Smooth muscle cell of the brain vasculature (primary cell): ENCODE results near the gene USP22.
"Not testable (repeated sequence)": the region's sequence is repeated elsewhere in the genome, so short reads cannot be mapped to it uniquely, and the experiment has no call there.

Experiments used
- DNase-seq: peaks from one replicate; pipeline ENCODE4 v3.0.0-alpha.2; 2012; ENCODE audit warnings: low read depth, low spot score

Gene USP22

DNA sequence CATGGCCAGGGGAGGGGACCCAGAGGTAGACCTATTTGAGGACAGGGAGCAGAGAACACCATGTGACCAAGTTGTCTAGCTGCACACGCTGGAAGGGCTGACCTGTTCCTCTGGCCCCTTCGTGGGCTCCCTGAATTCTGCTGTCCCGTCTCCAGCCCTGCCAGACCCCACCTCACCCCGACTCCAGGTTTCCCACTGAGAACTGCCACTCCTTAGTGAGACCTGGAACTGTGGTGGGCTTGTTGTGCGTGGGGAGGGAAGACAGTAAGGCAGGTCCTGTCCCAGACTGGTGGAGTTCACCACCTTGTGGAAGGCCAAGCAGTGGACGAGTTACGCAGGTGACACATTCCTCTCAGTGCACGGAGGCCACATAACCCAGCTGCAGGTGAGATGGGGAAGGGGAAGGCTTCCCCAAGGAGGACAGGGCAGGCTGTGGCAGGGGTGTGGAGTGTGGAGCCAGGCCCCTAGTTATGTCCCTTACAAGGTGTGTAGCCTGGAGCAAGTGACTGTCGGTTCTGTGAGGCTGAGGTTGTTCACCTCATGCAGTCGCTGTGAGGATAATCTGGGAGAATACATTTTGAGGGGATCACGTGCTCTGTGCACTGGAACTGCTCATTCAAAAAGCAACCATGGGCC, 54.7 kb downstream of the USP22 start:
- DNase-seq, result no peak

DNA sequence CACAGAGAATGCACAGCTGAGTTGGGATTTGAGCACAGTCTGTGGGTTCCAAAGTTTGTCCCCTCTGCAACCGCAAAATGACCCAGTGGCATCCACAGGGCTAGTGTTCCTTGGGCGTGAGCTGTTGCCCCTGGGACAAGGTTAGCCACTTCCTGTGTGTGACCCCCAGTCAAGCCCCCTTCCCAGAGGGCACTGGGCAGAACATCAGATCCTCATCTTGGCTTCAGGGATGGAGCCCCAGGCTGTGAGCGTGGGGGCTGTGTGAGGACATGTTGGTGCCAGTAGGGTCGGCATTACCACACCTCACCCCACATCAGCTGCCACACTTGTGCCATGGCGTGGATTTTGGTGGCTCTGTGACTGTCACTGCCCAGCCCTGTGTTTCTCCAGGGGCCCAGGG, 55.3 kb downstream of the USP22 start:
- no peak for DNase-seq

DNA sequence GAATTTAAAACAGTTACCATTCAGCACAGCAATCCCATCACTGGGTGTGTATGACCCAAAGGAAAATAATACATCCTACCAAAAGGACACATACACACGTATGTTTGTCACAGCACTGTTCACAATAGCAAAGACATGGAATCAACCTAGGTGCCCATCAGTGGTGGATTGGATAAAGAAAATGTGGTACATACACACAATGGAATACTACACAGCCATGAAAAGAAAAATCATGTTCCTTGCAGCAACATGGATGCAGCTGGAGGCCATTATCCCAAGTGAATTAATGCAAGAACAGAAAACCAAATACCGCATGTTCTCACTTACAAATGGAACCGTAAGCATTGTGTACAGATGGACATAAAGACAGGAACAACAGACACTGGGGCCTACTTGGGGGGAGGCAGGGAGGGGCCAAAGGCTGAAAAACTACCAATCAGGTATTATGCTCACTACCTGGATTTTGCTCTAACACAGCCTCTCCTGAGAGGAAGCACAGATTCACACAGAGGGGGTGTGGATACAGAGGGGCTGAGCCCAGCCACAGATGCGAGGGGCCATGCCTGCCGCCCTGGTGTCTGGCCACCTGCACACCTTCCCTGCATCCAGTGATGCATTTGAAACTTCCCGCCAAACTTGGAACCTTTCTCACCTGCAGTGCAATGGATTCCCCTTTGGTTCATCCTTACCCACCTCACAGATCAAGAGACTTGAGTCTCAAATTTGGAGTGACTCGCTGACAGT, 55.9 kb downstream of the USP22 start:
- DNase-seq, result no peak

DNA sequence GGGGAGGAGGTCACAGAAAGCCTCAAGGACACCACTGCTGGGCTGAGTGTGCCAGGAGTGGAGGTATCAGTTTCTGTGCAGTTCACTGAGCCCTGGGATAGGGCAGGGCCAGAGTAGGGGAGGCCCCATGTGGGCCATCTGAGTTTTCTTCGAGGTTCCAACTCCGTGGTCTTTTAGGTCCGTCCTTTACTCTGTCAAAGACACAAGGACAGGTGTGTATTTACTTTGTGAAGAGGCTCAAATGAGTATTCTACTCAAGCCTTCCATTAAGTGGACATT, 59.5 kb downstream of the USP22 start:
- DNase-seq, result no peak

DNA sequence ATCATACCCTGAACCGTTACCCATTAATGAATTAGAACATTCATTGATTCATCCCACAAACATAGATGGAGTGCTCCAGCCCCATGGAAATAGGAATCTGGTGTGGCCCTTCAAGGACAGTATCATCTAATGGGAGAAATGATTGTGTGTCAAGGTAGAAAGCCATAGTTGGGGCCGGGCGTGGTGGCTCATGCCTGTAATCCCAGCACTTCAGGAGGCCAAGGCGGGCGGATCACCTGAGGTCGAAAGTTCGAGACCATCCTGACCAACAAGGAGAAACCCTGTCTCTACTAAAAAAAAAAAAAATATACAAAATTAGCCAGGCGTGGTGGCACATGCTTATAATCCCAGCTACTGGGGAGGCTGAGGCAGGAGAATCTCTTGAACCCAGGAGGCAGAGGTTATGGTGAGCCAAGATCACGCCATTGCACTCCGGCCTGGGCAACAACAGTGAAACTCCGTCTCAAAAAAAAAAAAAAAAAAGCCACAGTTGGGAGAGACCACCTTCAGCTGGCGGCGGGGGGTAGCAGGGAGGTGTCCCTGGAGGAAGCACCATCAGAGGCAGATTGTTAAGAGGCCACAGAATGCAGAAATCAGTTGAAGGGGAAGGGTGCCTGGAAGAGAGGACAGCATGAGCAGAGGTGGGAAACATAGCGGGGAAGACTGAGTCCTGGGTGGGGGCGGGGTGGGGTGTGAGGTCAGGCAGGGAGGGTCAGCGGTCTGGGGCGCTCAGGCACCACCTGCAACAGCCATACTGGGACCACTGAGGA, 60.0 kb downstream of the USP22 start:
- no peak for DNase-seq

DNA sequence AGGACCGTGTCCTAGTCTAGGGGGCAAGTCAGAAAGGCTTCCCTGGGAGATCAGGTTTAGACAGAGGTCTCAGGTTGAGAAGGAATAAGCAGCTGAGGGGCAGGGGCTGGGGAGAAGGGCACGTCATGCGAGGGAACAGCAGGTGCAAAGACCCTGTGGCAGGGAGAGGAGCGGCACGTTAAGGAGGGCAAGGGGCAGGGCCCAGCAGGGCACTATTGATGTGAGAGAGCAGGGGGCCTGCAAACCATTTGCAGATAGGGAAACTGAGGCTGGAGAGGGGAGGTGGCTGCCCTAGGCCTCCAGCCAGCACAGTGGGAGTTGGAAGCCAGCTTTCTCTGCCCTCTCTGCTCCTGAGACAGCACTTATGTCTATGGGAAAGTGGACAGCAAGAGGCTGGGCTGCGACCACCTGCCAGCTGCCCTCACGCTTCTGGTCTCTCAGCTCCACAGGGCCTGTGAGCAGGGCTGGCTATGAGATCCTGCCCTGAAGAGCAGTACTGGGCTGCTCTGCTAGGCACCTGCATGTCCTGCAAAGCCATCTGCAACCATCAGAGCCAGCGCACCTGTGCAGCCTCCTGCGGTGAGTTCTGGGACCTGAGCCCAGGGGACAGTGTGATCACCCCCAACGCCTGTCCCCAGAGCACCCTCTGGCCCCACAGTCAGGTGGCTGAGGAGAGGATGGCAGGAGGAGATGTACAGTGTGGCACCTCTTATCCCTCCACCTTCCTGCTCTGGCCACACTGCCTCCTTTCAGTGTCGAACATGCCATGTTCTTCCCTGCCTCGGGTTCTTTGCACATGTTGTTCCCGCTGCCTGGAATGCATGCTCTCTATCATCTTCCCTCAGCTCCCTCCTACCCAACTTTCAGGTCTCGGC, 61.5 kb downstream of the USP22 start:
- no peak for DNase-seq

DNA sequence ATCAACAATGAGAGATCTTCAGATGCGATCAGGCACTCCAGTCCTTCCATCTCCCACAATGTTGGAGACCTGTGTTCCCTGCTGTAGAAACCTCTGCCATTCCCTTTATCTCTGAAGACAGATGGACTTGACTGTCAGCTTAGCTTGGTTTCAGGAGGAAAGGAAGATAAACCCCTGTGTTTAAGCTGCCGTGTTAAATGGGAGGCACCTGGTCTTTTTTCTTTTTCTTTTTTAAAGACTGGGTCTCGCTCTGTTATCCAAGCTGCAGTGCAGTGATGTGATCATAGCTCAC, 63.1 kb downstream of the USP22 start:
- DNase-seq, result no peak

DNA sequence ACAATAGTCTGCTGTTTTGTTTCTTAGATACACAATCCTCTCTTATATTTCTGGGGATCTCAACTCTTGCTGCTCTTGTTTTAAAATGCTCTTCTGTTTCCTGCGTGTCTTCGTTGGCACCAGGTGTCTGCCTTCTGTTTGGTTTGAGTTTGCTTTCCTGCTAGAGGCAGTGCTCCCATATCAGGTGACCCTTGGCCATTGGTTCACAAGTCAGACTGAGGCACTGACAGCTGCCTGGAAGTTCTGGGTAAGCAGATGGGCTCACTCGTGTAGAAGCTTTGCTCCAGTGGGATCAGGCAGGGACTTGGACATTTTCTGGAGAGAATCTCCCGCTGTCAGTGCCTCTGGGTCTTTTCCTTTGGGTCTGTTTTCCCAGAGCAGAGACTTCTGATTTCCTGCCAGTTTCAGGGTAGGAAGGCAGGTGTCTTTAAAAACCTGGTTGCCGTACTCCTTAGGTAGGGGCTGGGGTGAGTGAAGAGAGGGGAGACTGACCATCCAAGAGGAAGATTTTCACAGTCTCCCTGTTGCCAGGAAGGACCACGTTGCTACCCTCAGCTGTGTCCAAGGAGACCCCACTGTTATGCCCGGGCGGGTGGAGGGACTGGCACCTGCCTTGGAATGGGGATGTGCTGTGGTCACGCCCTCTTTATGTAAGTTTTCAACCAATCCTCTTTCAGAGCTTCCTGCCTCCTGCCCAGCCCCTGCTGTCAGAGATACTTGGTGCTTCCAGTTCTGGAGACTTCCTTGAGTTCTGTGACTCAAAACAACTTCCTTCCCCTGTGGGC, 63.6 kb downstream of the USP22 start:
- not testable (repeated sequence) for DNase-seq

DNA sequence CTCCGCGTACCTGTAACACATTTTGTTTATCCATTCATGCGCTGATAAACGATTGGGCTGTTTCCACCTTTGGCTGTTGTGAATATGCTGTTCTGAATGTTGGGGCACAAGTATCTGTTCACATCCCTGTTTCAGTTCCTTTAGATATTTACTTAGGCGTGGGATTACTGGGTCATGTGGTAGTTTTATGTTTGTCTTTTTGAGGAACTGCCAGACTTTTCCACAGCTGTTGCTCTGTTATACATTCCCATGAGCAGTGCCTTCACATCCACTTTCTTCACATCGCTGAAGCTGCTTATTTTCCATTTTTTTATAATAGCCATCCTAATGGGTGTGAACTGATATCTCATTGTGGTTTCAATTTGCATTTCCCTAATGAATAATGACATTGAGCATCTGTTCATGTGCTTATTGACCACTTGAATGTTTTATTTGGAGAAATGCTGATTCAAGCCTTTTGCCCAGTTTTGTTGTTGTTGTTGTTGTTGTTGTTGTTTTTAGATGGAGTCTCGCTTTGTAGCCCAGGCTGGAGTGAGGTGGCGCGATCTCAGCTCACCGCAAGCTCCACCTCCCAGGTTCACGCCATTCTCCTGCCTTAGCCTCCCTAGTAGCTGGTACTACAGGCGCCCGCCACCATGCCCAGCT, 65.1 kb downstream of the USP22 start:
- DNase-seq, result not testable (repeated sequence)

DNA sequence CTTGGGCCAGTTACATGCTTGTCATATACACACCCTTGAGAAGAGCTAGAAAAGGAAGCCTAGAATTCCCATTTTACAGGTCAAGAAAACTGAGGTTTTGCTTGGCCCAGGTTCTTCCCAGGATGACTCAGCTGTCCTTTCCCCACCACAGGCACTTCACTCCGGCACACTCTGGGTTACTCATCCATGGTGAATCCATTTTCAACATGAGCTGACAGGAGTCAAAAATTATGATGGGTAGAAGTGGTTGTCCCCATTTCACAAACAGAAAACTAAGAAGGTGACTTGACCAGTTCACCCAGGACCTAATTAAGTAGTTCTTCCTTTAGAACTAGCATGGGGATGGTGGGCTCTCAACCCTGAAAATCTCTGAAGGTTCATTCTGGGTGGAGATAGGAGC, 67.2 kb downstream of the USP22 start:
- DNase-seq, result no peak

DNA sequence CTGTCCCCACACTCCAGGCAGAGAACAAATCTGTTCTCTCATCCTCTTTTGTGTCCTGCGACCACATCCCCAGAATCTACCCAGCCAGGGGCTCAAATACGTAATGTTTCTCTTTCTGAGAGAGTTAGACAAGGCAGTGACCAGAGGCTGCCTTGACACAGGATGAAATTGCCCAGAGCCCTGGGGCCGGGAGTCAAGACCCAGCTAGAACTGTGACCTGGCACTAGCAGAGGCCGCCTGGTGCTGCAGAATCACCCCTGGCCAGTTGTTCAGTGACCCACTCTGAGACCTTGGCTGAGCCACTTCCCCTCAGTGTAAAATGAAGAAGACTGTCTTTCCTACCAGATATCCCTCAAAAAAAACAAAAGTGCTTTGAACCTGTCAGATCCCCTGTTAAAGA, 72.5 kb downstream of the USP22 start:
- no peak for DNase-seq

DNA sequence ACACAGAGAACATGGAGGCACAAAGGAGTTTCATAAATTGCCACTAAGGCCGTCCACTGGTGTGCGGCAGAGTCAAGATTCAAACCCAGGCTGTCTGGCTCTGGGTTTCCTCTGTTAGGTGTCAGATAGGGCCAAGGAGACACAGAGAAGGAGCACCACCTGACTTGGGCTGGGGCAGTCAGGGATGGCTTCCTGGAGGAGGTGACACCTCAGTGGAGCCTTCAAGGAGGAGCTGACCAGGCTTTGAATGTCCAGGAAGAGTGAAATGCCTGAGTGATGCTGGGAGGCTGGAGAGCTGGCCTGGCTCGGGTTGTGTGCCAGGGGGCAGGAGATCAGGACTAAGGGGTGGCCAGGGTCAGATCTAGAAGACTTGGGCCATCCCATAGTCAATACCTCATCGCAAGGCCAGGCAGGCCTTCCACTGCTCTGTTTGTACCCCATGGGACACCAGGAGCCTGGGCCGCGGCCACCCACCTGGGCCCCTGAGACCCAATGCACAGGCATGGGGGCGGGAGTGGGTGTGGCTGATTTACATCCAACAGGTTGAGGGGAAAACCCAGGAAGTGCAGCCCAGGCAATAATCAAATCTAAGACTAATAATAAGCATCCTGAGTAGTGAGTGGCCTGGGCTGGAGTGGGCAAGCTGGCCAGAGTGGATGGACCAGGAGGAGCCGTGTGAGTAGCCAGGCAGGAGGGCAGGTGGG, 73.7 kb downstream of the USP22 start:
- DNase-seq, result no peak

DNA sequence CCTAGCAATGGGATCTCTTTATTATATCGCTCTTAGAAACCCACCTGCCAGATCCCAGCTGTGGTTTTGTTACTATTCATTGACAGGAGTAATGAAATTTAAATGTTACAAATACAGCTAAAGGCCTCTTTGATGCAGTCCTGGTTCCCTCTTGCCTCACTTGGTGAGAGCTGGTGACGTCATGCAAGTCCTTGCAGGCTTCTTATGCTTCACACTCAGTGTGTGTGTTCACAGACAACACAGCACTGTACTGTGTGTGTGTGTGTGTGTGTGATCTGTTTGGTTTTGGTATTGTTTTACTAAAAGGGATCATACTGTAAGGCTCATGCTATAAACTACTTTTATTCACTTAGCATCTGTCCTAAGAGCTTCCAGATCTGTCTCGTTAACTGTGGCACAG, 75.0 kb downstream of the USP22 start:
- no peak for DNase-seq

DNA sequence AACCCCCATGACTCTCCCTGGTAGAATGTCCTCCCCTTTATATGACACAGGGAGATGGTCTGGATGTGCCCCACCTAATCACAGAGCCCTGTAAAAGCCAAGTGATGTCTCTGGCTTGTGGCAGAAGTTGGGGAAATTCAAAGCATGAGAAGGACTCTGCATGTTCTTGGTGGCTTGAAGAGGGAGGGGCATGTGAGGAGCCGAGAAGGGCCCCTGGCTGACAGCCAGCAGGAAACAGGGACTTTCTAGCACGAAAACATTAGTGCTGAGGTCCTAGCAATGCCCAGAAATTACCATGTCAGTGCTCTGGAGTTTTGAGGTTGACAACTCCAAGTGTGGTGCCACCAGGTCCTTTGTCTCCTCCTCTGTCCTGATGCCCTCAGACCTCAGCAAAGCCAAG, 75.9 kb downstream of the USP22 start:
- DNase-seq, result no peak

DNA sequence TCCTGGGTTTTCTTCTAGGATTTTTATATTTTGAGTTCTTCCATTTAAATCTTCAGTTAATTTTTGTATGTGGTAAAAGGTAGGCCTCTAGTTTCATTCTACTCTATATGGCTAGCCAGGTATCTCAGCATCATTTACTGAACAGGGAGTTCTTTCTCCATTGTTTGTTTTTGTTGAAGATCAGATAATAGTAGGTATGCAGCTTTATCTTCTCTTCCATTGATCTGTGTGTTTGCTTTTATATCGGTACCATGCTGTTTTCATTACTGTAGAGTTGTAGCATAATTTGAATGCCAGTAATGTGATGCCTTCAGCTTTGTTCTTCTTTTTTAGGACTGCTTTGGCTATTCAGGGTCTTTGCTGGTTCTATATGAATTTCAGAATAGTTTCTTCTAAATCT, 77.3 kb downstream of the USP22 start:
- no peak for DNase-seq

DNA sequence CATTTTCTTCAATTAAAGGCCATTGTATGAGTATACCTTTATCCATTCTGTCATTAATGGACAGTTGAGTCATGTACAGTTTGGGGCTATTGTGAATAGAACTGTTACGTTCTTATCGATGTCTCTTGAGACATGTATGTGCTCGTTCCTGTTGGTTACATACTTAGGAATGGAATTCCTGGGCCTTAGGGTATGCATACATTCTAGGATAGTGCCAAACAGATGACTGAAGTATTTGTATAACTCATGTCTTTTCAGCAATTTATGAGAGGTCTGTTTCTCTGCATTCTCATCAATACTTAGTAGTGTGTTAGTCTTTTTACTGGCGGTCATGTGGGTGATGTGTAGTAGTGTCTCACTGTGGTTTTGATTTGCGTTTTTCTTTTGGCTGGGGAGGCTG, 81.2 kb downstream of the USP22 start:
- DNase-seq, result no peak

DNA sequence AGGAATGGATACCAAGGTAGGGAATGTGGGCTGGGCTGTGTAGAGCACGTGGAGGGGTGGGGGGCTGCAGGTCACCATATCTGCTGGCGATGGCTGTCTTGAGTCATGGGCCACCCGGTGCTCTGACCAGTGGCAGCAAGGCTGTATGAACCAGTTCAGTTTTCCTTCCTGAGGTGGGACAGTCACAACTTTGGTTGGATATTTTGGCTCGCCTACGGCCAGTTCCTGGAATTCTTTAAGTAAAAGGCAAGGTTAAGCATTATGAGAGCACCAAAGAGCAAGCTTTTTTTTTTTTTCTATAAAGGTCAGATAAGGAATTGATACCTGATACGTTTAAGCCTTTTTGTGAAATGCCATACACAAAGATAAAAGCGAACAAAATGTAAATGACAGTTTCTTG, 81.9 kb downstream of the USP22 start:
- DNase-seq, result no peak

DNA sequence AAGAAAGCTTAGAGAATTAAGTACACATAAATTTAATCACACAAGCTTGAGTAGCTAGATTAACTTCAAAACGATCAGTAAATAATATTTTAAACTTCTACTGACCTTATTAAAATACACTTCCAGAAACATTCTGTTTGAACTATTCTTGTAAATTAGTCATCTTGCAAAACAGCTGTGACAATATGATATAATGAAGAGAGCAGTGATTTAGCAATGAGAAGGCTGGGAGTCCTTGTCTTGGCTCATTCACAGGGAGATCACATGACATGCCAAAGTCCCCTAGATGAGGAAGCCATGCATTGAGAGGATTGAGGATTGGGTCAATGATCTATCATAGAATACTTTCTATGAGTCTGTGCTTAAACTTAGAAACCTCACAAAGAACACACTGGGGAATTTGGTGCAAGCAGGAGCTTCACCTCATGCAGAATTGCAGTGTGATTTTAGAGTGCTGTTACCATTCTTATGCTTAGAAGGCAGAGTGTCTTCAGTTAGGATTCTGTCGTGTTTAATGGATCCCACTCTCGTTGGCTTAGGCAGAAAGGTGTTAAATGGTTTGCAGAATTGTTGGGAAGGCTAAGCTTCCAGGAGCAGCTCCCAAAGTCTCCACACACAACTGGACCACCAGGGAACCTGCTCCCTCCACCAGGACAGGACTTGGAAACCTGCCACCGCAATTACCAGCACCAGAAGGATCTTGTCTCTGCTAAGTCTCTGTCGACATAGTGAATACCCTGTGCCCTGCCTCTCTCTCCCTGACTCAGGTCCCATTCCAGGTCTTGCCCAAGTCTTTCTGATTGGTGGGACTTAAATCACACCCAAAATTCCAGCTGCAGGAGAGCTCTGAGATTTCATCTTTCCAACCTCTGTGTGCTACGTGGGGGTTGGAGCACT, 87.1 kb downstream of the USP22 start:
- DNase-seq, result no peak

DNA sequence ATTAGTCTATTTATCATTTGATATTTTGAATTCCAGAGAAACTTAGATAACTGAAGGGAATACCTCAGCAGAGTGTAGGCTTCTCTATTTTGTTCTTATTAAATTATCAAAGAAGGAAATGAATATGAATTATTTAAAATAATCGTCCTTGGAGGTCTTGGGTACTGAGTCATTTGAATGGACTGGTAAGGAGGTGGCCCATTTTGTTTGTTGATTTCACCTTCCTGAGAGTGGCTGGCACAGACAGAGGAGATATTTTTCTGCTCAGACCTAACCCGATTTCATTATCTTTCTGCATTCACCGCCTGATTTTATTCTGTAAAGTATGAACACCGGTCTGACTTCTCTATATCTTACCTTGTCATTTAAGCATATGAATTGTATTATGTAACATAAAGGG, 88.0 kb downstream of the USP22 start:
- DNase-seq, result no peak
